ENCODE data around the gene DBN1.

- TF ChIP-seq, protein P1, sequence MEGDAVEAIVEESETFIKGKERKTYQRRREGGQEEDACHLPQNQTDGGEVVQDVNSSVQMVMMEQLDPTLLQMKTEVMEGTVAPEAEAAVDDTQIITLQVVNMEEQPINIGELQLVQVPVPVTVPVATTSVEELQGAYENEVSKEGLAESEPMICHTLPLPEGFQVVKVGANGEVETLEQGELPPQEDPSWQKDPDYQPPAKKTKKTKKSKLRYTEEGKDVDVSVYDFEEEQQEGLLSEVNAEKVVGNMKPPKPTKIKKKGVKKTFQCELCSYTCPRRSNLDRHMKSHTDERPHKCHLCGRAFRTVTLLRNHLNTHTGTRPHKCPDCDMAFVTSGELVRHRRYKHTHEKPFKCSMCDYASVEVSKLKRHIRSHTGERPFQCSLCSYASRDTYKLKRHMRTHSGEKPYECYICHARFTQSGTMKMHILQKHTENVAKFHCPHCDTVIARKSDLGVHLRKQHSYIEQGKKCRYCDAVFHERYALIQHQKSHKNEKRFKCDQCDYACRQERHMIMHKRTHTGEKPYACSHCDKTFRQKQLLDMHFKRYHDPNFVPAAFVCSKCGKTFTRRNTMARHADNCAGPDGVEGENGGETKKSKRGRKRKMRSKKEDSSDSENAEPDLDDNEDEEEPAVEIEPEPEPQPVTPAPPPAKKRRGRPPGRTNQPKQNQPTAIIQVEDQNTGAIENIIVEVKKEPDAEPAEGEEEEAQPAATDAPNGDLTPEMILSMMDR (IDR thresholded peaks at IDR 0.05; ENCODE audit: low read depth, low read length) = no peak
- TF ChIP-seq POLR2A (IDR thresholded peaks at IDR 0.05; ENCODE audit: extremely low read depth, insufficient read length) (no peak), MAX (IDR thresholded peaks at IDR 0.05; ENCODE audit: low read depth, low read length) (no peak)
These were observed 9.6 kb upstream of the DBN1 start for GRCh38 chr5:177483042-177483441.
